ENCODE results near the gene COL17A1.

- TF ChIP-seq SRSF1 (optimal IDR thresholded peaks at IDR 0.05; ENCODE audit: low read depth, low read length) (no peak), SMAD3 (CRISPR knock-in tag; IDR thresholded peaks at IDR 0.05) (no peak), HDAC2 (CRISPR knock-in tag; IDR thresholded peaks at IDR 0.05) (no peak), ATF7 (IDR thresholded peaks at IDR 0.05) (no peak), ATF7 (CRISPR knock-in tag; IDR thresholded peaks at IDR 0.05) (no peak), IKZF1 (IDR thresholded peaks at IDR 0.05) (no peak)
- TF ChIP-seq, protein P1, sequence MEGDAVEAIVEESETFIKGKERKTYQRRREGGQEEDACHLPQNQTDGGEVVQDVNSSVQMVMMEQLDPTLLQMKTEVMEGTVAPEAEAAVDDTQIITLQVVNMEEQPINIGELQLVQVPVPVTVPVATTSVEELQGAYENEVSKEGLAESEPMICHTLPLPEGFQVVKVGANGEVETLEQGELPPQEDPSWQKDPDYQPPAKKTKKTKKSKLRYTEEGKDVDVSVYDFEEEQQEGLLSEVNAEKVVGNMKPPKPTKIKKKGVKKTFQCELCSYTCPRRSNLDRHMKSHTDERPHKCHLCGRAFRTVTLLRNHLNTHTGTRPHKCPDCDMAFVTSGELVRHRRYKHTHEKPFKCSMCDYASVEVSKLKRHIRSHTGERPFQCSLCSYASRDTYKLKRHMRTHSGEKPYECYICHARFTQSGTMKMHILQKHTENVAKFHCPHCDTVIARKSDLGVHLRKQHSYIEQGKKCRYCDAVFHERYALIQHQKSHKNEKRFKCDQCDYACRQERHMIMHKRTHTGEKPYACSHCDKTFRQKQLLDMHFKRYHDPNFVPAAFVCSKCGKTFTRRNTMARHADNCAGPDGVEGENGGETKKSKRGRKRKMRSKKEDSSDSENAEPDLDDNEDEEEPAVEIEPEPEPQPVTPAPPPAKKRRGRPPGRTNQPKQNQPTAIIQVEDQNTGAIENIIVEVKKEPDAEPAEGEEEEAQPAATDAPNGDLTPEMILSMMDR (CRISPR knock-in tag; IDR thresholded peaks at IDR 0.05), result no peak
- TF ChIP-seq, protein P2, sequence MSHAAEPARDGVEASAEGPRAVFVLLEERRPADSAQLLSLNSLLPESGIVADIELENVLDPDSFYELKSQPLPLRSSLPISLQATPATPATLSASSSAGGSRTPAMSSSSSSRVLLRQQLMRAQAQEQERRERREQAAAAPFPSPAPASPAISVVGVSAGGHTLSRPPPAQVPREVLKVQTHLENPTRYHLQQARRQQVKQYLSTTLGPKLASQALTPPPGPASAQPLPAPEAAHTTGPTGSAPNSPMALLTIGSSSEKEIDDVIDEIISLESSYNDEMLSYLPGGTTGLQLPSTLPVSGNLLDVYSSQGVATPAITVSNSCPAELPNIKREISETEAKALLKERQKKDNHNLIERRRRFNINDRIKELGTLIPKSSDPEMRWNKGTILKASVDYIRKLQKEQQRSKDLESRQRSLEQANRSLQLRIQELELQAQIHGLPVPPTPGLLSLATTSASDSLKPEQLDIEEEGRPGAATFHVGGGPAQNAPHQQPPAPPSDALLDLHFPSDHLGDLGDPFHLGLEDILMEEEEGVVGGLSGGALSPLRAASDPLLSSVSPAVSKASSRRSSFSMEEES (CRISPR knock-in tag; IDR thresholded peaks at IDR 0.05), result no peak
Observed at GRCh38 chr10:104069613-104070012, 16.1 kb downstream of the COL17A1 start.
